Smooth muscle cell (in vitro differentiated cells): ENCODE data around the gene ACSL1. TPM values are rescaled to one million over a fixed set of nuclear protein-coding genes. Genes with fewer than 3 reads are reported as not detected.

Experiments
- DNase-seq: peaks from one replicate; lab custom pipeline; 2025; ENCODE audit not compliant: unreplicated experiment; lab: John Stamatoyannopoulos, UW
- H2AFZ ChIP-seq: fragments of 200-600 bp; sonication (generic); 2 replicates; pipeline ENCODE4 v1.6.0; 2016; ENCODE audit warnings: antibody characterized with exemption, low read depth, mild to moderate bottlenecking
- H3F3A ChIP-seq: fragments of 200-600 bp; sonication (generic); 2 replicates; pipeline ENCODE4 v1.6.0; 2017; ENCODE audit warnings: antibody characterized with exemption, low read depth
- H3K27ac ChIP-seq: fragments of 200-600 bp; sonication (generic); 2 replicates; pipeline ENCODE4 v1.5.1; 2016; ENCODE audit warnings: low read depth, mild to moderate bottlenecking
- H3K27me3 ChIP-seq: fragments of 200-600 bp; sonication (generic); 2 replicates; pipeline ENCODE4 v1.6.1; 2016; ENCODE audit warnings: low read depth, mild to moderate bottlenecking
- H3K36me3 ChIP-seq: fragments of 200-600 bp; sonication (generic); 2 replicates; pipeline ENCODE4 v1.5.1; 2016; ENCODE audit warnings: low read depth
- H3K4me1 ChIP-seq: fragments of 200-600 bp; sonication (generic); 2 replicates; pipeline ENCODE4 v1.5.1; 2016; ENCODE audit warnings: low read depth
- H3K4me2 ChIP-seq: fragments of 200-600 bp; sonication (generic); 2 replicates; pipeline ENCODE4 v1.6.0; 2016; ENCODE audit warnings: mild to moderate bottlenecking
- H3K4me3 ChIP-seq: fragments of 200-600 bp; sonication (generic); 2 replicates; pipeline ENCODE4 v1.5.1; 2016; ENCODE audit warnings: mild to moderate bottlenecking
- H3K79me2 ChIP-seq: fragments of 200-600 bp; sonication (generic); 2 replicates; pipeline ENCODE4 v1.6.0; 2016; ENCODE audit warnings: low read depth, mild to moderate bottlenecking
- H3K9ac ChIP-seq: fragments of 200-600 bp; sonication (generic); 2 replicates; pipeline ENCODE4 v1.6.0; 2016; ENCODE audit warnings: low read depth
- H3K9me3 ChIP-seq: fragments of 200-600 bp; sonication (generic); replicated peaks from 2 replicates; pipeline ENCODE4 v1.5.1; 2016; ENCODE audit warnings: low read depth
- H4K20me1 ChIP-seq: fragments of 200-600 bp; sonication (generic); 2 replicates; pipeline ENCODE4 v1.6.0; 2016; ENCODE audit warnings: low read depth
- WGBS: methylation state at CpG from one replicate; pipeline ENCODE4 v1.1.7; 2016; ENCODE audit warnings: low lambda C conversion rate; 5-methylcytosine and 5-hydroxymethylcytosine counted together
- polyA plus RNA-seq: library from polyadenylated mRNA; unstranded; fragments of >200 nt; fragmentation: Nextera tagmentation; extraction: Ambion mirVana; gene quantifications from 2 replicates; pipeline ENCODE4 v1.2.1, GENCODE V29; 2016
- total RNA-seq: library from RNA; depleted of rRNA; stranded (reverse); fragments of >200 nt; gene quantifications from 2 replicates; pipeline ENCODE4 v1.2.3, GENCODE V29; 2014
- TF ChIP-seq, protein P1 (sequence below): fragments of 200-600 bp; sonication (generic); IDR thresholded peaks from 2 replicates; pipeline ENCODE4 v1.5.1; 2017; ENCODE audit warnings: borderline replicate concordance, mild to moderate bottlenecking, antibody characterized with exemption; ENCODE audit not compliant: insufficient read depth, poor library complexity, severe bottlenecking

The ACSL1 gene
- total and polyA plus RNA-seq, 2 experiments from 2014 or later: 13.8 to 24.5 TPM

DNA sequence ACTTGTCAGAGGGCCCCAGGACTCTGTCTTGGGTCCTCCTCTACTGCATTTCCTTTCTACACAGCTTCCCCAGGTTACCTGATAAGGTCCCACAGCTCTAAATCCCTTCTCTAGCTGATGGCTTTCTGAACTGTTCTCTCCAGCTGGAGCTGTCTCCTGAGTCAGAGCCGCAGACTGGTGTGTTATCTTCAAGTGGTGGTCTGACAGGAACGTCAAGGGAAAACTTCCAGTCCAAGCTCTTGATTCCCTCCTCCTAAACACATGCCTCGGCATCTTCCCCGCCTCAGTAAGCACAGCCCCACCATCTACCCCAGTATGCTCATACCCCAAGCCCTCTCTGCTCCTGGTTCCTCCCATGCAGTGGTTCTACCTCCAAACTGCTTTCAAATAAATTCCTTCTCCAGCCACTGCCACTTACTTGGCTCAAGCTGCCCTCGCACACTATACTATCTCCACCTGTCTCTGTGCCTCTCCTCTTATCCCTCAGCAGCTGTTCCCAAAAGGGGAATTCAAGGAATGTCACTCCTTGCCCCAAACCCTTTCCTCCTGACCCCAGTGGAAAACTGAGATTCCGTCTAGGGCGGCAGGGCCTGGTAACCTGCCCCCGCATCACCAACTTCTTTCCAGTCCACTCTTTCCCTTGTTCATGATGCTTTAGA is 74.7 kb downstream of the ACSL1 start:
- WGBS: 38% methylated on average over 8 of the region's 8 CpGs
- Histone ChIP-seq H4K20me1 (no peaks in the 10 kb centered on the region), H3F3A (peaks cover 7% of the 10 kb centered on the region), H3K9ac (no peak overlapping the region), H3K4me3 (no peak overlapping the region), H3K4me1 (peaks cover 10% of the 10 kb centered on the region), H3K27ac (no peak overlapping the region), H3K27me3 (no peaks in the 10 kb centered on the region), H2AFZ (no peak overlapping the region), H3K36me3 (no peaks in the 10 kb centered on the region), H3K9me3 (no peaks in the 10 kb centered on the region), H3K4me2 (peak overlapping the region; percentile 24), H3K79me2 (no peaks in the 10 kb centered on the region)
- TF ChIP-seq, protein P1, sequence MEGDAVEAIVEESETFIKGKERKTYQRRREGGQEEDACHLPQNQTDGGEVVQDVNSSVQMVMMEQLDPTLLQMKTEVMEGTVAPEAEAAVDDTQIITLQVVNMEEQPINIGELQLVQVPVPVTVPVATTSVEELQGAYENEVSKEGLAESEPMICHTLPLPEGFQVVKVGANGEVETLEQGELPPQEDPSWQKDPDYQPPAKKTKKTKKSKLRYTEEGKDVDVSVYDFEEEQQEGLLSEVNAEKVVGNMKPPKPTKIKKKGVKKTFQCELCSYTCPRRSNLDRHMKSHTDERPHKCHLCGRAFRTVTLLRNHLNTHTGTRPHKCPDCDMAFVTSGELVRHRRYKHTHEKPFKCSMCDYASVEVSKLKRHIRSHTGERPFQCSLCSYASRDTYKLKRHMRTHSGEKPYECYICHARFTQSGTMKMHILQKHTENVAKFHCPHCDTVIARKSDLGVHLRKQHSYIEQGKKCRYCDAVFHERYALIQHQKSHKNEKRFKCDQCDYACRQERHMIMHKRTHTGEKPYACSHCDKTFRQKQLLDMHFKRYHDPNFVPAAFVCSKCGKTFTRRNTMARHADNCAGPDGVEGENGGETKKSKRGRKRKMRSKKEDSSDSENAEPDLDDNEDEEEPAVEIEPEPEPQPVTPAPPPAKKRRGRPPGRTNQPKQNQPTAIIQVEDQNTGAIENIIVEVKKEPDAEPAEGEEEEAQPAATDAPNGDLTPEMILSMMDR: no peak
- DNase-seq: no peak

DNA sequence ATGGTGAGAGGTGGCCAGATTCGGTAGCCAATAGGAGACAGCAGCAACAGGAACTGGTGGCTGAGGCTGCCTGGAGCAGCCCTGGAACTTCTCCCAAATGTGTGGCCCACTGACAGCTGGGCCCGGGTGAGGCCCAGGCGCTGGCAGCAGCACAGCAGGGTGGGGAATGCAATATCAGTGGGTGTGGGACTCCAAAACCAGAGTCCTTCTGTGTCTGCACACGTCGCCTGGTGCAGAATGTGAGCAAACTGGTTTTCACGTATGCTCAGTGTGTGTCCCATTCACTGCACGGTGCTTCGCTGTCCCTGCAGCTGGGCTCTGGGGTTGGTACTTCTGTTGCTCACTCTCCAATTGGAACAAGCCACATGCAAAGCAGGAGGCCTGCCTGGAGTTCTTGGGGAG is 77.5 kb downstream of the ACSL1 start:
- H3K4me3 ChIP-seq: no peak overlapping the region
- DNase-seq: no peak
- H4K20me1 ChIP-seq: no peaks in the 10 kb centered on the region
- H3K27ac ChIP-seq: peak overlapping the region; percentile 67
- H2AFZ ChIP-seq: no peak overlapping the region
- H3K9me3 ChIP-seq: no peaks in the 10 kb centered on the region
- H3K36me3 ChIP-seq: no peaks in the 10 kb centered on the region
- WGBS: 57% methylated on average over 8 of the region's 8 CpGs
- no peaks in the 10 kb centered on the region for H3K27me3 ChIP-seq
- H3F3A ChIP-seq: no peaks in the 10 kb centered on the region
- H3K4me1 ChIP-seq: peaks cover 8% of the 10 kb centered on the region
- H3K79me2 ChIP-seq: no peaks in the 10 kb centered on the region
- TF ChIP-seq, protein P1: no peak
- H3K9ac ChIP-seq: no peak overlapping the region
- no peak overlapping the region for H3K4me2 ChIP-seq

DNA sequence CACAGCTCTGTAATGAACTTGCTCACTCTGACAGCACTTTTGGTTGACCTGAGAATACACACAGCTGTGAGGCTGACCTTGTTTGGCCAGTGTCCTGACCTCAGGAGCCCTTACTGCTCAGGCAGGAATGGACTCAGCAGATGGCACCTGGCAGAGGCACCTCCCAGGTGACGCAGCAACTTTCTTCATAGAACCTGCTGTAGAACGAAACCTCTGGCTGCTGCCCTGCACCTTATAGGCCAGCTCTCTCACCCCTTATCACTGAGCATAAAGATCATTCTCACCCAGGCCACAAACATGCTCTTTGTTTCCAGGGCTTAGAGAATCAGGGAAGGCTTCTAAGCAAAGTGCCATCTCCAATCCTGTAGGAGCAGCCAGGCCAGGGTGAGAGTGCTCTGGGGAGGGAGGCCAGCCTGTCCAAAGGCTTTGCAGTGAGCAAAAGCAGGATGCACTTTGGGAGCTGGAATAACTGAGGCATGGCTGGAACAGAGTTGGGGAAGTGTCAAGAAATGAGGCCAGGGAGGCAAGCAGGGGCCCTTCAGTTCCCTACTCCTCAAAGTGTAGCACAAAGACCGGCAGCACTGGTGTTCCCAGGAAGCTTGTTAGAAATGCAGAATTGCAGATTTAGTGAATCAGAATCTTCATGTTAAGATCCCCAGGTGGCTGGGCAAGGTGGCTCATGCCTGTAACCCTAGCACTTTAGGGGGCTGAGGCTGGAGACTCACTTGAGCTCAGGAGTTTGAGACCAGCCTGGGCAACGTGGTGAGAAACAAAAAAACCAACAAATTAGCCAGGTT is 78.5 kb downstream of the ACSL1 start:
- no peaks in the 10 kb centered on the region for H4K20me1 ChIP-seq
- no peaks in the 10 kb centered on the region for H3K79me2 ChIP-seq
- WGBS: 69% methylated on average over 4 of the region's 4 CpGs
- peak overlapping the region; percentile 18 for H3K9ac ChIP-seq
- no peaks in the 10 kb centered on the region for H3F3A ChIP-seq
- TF ChIP-seq, protein P1: no peak
- H3K4me1 ChIP-seq: peaks cover 8% of the 10 kb centered on the region
- peak overlapping the region; percentile 67 for H3K27ac ChIP-seq
- DNase-seq: no peak
- no peaks in the 10 kb centered on the region for H3K27me3 ChIP-seq
- no peaks in the 10 kb centered on the region for H3K9me3 ChIP-seq
- H3K36me3 ChIP-seq: no peaks in the 10 kb centered on the region
- H2AFZ ChIP-seq: no peak overlapping the region
- H3K4me2 ChIP-seq: peak overlapping the region; percentile 59
- no peak overlapping the region for H3K4me3 ChIP-seq
